ES-I3 (cell line): ENCODE measurements around the gene NRG3.

Experiments used
- H3K36me3 ChIP-seq: 2 replicates; pipeline ENCODE4 v1.6.1; 2013; ENCODE audit warnings: mild to moderate bottlenecking, low read length, control low read depth, moderate library complexity; ENCODE audit not compliant: insufficient read depth
- H3K4me1 ChIP-seq: 2 replicates; pipeline ENCODE4 v1.6.1; 2013; ENCODE audit warnings: mild to moderate bottlenecking, control low read depth, low read length; ENCODE audit not compliant: insufficient read depth
- H3K9ac ChIP-seq: 2 replicates; pipeline ENCODE4 v1.6.1; 2013; ENCODE audit warnings: low read depth, mild to moderate bottlenecking, low read length, moderate library complexity
- H3K9me3 ChIP-seq: 2 replicates; pipeline ENCODE4 v1.6.1; 2013; ENCODE audit warnings: mild to moderate bottlenecking, low read length, moderate library complexity; ENCODE audit not compliant: control insufficient read depth, insufficient read depth

The NRG3 gene

GRCh38 chr10:82866424-82867020 is 991.5 kb downstream of the NRG3 start:
- H3K9ac ChIP-seq, result no peak overlapping the region
- no peaks in the 10 kb centered on the region for H3K9me3 ChIP-seq
- H3K36me3 ChIP-seq, result no peaks in the 10 kb centered on the region

DNA sequence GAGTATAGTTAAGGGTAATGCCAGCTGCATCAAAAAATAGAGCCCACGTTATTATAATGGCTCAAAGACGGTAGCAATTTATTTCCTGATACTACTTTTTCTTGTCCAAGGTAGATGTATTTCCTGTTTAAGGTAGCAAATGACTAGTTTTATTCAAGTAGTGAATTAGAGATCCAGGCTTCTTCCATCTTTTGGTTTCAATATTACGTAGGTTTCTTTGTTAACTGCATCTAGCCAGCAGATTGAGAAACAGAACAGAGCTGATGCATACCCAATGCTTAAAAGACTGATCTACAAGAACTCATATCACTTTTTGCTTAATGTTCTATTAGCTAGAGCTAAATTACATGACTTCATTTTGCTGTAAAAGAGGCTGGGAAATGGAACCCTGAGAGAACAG is 992.1 kb downstream of the NRG3 start:
- Histone ChIP-seq H3K4me1 (no peaks in the 10 kb centered on the region; the same call in none of the 2 replicates), H3K9me3 (no peaks in the 10 kb centered on the region), H3K9ac (no peak overlapping the region), H3K36me3 (no peaks in the 10 kb centered on the region)

More at GRCh38 chr10:82866424-82867020, 991.5 kb downstream of the NRG3 start:
- no peaks in the 10 kb centered on the region; the same call in none of the 2 replicates for H3K4me1 ChIP-seq

DNA sequence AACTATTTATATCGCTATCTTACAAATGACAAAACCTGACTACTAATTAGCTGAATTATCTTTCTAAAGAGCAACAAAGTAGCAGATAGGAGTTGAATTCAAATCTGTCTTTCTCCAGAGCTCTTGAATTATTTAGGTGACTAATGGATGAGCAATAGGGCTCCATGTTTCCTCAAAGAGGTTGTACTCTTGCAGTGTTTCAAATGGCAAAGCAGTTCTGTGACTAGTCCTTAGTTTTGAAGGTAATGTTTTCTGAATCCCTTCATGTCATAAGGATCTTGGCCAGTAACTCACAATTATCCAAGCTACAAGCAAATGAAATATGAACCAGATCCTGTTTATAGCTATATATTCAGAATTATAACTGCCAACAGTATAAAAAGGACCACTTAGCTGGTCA is 999.7 kb downstream of the NRG3 start:
- Histone ChIP-seq H3K9ac (no peak overlapping the region), H3K9me3 (no peaks in the 10 kb centered on the region), H3K36me3 (no peaks in the 10 kb centered on the region), H3K4me1 (no peaks in the 10 kb centered on the region)

DNA sequence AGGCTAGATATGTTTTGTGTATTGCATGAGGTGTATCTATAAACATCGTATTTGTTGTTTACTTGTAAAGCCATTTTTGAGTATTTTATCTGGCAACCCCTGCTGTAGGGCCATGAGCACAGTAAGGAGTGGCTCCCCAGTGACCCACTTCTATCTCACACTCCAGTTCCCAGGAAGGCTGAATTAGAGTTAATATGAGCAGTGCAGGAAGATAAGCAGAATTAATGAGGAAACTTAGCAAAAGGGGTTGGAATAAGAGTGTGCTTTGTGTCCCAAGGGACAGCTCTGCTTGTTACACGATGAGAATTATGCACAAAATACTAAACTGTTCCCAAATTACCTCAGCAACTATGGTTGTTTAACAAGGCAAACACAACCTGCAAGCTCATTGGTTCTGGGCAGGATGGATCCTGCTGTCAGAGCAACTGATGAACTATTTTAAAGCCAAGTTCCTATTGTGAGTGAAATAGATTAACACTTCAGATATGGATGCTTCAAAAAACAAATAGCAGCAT is 1005.8 kb downstream of the NRG3 start:
- no peak overlapping the region for H3K9ac ChIP-seq
- no peaks in the 10 kb centered on the region for H3K36me3 ChIP-seq
- H3K4me1 ChIP-seq, result no peaks in the 10 kb centered on the region
- H3K9me3 ChIP-seq, result no peaks in the 10 kb centered on the region

GRCh38 chr10:82882722-82883121 is 1007.7 kb downstream of the NRG3 start:
- H3K9ac ChIP-seq, result no peak overlapping the region
- H3K36me3 ChIP-seq, result no peaks in the 10 kb centered on the region
- H3K9me3 ChIP-seq, result no peaks in the 10 kb centered on the region
- H3K4me1 ChIP-seq, result no peaks in the 10 kb centered on the region; the same call in 1 of the 2 replicates

DNA sequence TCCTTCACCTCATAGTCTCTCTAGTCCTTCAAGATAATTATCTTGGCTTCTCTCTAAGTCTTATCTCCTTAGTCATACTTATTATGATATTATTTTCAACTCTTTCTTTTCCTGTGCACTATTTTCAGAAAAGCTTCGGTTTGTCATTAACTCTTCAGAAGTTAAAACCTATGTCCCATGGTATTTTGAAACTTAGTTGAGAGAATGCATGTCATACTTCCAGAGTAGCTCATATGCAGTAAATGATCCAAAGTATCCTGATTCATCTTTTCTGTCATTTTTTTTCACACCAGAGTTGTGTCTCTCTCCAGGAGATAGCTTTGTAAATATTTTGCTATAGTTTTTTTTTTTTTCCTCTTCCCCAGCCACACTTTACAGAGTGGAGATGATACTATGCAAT is 1008.6 kb downstream of the NRG3 start:
- Histone ChIP-seq H3K9me3 (no peaks in the 10 kb centered on the region), H3K9ac (no peak overlapping the region), H3K4me1 (no peaks in the 10 kb centered on the region; the same call in 1 of the 2 replicates), H3K36me3 (no peaks in the 10 kb centered on the region)

DNA sequence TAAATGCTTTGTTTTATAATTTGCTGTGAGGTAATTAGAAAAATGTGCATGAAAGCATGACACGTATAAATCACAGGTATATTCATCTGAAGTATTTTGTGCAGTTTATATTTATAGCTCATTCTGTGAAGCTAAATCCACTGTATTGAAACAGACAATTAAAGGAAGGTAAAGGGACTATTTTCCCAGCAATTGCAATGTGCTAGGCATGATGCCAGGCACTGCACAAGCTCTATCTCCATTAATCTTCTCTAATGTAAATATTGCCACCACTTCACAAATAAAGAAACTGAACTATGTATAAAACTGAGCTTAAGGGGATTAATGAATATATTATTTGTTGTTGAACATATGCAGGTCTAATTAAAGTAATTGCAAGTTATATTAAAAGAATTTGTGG is 1012.5 kb downstream of the NRG3 start:
- no peaks in the 10 kb centered on the region for H3K36me3 ChIP-seq
- H3K4me1 ChIP-seq, result no peaks in the 10 kb centered on the region; the same call in 1 of the 2 replicates
- no peak overlapping the region for H3K9ac ChIP-seq
- no peaks in the 10 kb centered on the region for H3K9me3 ChIP-seq

DNA sequence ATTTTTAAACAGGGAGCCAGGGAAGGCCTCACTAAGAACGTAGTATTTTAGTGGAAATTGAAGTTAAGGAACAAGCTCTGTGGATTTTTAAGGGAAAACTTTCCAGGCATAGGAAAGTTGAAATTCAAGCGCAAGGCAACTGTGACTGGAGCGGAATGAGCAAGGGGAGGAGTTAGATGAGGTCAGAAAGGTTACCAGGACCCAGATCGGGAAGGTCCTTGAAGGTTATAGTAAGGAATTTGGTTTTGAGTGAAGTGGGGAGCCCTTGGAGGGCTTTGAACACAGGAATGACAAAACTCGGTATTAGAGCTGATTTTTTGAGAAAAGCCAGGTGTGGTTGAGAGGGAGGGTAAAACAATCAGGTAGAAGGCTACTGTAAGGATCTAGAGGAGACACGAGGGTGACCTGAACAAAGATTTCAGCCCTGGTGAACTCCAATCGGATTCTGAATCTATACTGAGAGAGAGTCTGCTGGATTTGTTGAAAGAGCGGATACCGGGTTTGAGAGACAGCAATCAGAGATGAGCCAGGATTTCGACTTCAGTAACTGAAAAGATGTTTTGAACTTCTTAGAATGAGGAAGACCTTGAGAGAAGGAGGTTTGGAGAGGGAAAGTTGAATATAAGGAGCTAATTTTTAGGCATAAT is 1013.9 kb downstream of the NRG3 start:
- no peaks in the 10 kb centered on the region for H3K36me3 ChIP-seq
- H3K9me3 ChIP-seq, result no peaks in the 10 kb centered on the region
- no peaks in the 10 kb centered on the region; the same call in 1 of the 2 replicates for H3K4me1 ChIP-seq
- H3K9ac ChIP-seq, result peak overlapping the region; percentile 45

DNA sequence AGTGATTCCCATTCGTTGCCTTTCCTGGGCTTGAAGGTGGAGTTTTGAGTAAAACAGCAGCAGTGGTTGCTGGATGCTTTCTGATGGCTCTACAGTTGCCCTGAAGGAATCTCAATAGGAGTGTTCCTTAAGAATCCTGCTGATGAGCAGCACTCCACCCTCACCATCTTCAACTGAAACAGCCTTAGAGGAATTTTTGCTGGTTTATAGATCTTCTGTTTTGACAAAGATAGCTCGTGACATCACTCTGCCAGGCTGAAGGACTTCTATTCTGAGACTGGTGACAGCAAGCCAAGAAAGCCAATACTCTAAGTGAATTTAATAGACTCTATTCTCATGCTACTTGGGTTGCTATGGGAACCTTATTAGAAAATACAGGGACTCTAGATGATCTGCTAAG is 1014.7 kb downstream of the NRG3 start:
- H3K36me3 ChIP-seq, result no peaks in the 10 kb centered on the region
- H3K9me3 ChIP-seq, result no peaks in the 10 kb centered on the region
- H3K4me1 ChIP-seq, result no peaks in the 10 kb centered on the region; the same call in 1 of the 2 replicates
- peak overlapping the region; percentile 45; the same call in 1 of the 2 replicates for H3K9ac ChIP-seq

- Histone ChIP-seq H3K36me3 (no peaks in the 10 kb centered on the region), H3K4me1 (no peaks in the 10 kb centered on the region; the same call in 1 of the 2 replicates), H3K9ac (no peak overlapping the region), H3K9me3 (no peaks in the 10 kb centered on the region)
These were observed 1015.6 kb downstream of the NRG3 start for GRCh38 chr10:82890573-82890972.

GRCh38 chr10:82908096-82908495 is 1033.1 kb downstream of the NRG3 start:
- Histone ChIP-seq H3K36me3 (no peaks in the 10 kb centered on the region), H3K9me3 (no peaks in the 10 kb centered on the region), H3K9ac (no peak overlapping the region), H3K4me1 (no peaks in the 10 kb centered on the region)

DNA sequence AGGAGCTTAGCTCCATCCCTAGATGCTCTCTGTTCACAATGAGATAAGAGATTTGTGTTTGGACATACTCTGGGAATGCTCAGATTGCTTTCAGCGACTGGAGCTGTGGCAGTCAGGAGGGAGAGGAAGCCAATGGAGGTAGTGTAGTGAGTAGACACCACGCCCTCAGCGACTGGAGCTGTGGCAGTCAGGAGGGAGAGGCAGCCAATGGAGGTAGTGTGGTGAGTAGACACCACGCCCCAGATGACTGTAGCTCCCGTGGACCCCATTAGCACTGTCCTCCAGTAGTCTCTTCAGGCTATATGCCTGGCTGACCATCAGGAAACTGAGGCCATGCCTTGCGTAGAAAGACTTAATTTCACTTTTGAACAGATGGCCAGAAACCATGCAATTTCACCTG is 1033.8 kb downstream of the NRG3 start:
- H3K36me3 ChIP-seq, result no peaks in the 10 kb centered on the region
- no peaks in the 10 kb centered on the region for H3K4me1 ChIP-seq
- H3K9me3 ChIP-seq, result no peaks in the 10 kb centered on the region
- H3K9ac ChIP-seq, result no peak overlapping the region

GRCh38 chr10:82910301-82910700 is 1035.3 kb downstream of the NRG3 start:
- no peaks in the 10 kb centered on the region for H3K9me3 ChIP-seq

GRCh38 chr10:82914655-82915136 is 1039.7 kb downstream of the NRG3 start:
- H3K9ac ChIP-seq, result no peak overlapping the region
- no peaks in the 10 kb centered on the region for H3K36me3 ChIP-seq
- H3K4me1 ChIP-seq, result no peaks in the 10 kb centered on the region
- H3K9me3 ChIP-seq, result no peaks in the 10 kb centered on the region

More at GRCh38 chr10:82910301-82910700, 1035.3 kb downstream of the NRG3 start:
- Histone ChIP-seq H3K4me1 (no peaks in the 10 kb centered on the region), H3K9ac (no peak overlapping the region), H3K36me3 (no peaks in the 10 kb centered on the region)

DNA sequence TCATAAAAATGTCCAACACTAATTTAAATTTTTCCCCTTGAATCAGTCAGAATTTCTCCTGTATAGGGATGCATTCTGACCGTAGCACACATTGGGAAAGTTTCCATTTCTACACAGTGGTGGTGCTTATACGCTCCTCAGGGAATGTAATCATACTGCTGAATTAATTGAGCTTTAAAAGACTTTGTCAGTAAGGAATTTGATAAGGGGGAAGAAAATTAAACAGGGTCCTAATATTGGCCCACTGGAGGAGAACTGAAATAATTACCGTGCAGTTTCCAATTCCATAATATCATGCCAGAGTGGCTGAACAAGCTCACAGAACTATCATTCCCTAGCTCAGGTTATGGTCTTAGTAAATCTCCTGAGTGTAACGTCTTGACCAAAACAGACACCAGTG is 1041.9 kb downstream of the NRG3 start:
- H3K36me3 ChIP-seq, result no peaks in the 10 kb centered on the region
- H3K4me1 ChIP-seq, result no peaks in the 10 kb centered on the region
- no peak overlapping the region for H3K9ac ChIP-seq
- no peaks in the 10 kb centered on the region; the same call in 1 of the 2 replicates for H3K9me3 ChIP-seq
